Brain microvascular endothelial cell (primary cell): ENCODE measurements around the gene COL23A1.

Source experiments
- DNase-seq: peaks from one replicate; pipeline ENCODE4 v3.0.0-alpha.2; 2020
- H3K27ac ChIP-seq: fragments of 250-450 bp; sonication (Bioruptor Pico); 2 replicates; pipeline ENCODE4 v1.5.1; 2020; ENCODE audit warnings: mild to moderate bottlenecking, moderate library complexity
- H3K27me3 ChIP-seq: fragments of 250-450 bp; sonication (Bioruptor Pico); replicated peaks from 2 replicates; pipeline ENCODE4 v1.5.1; 2020; ENCODE audit warnings: mild to moderate bottlenecking
- H3K36me3 ChIP-seq: fragments of 250-450 bp; sonication (Bioruptor Pico); replicated peaks from 2 replicates; pipeline ENCODE4 v1.5.1; 2020; ENCODE audit warnings: mild to moderate bottlenecking
- H3K4me3 ChIP-seq: 2 replicates; pipeline ENCODE4 v1.5.1; 2011; ENCODE audit warnings: low read depth, mild to moderate bottlenecking, control low read depth, low read length, moderate library complexity
- in situ Hi-C: cut with HindIII; loops from 2 replicates; pipeline ENCODE4 v1.10.0; 2017; ENCODE audit warnings: low sequenced_read_pairs, low pct_ligation_motif_present
- TF ChIP-seq, protein P1 (sequence below): IDR thresholded peaks from 2 replicates; pipeline ENCODE4 v1.5.1; 2011; ENCODE audit warnings: low read depth, mild to moderate bottlenecking, moderate library complexity, low read length, control low read depth, inconsistent platforms; ENCODE audit errors: missing control alignments

Gene COL23A1

GRCh38 chr5:178384816-178385495 is 205.2 kb downstream of the COL23A1 start:
- no peak for DNase-seq
- H3K36me3 ChIP-seq = no peaks in the 10 kb centered on the region
- TF ChIP-seq, protein P1, sequence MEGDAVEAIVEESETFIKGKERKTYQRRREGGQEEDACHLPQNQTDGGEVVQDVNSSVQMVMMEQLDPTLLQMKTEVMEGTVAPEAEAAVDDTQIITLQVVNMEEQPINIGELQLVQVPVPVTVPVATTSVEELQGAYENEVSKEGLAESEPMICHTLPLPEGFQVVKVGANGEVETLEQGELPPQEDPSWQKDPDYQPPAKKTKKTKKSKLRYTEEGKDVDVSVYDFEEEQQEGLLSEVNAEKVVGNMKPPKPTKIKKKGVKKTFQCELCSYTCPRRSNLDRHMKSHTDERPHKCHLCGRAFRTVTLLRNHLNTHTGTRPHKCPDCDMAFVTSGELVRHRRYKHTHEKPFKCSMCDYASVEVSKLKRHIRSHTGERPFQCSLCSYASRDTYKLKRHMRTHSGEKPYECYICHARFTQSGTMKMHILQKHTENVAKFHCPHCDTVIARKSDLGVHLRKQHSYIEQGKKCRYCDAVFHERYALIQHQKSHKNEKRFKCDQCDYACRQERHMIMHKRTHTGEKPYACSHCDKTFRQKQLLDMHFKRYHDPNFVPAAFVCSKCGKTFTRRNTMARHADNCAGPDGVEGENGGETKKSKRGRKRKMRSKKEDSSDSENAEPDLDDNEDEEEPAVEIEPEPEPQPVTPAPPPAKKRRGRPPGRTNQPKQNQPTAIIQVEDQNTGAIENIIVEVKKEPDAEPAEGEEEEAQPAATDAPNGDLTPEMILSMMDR = no peak
- H3K4me3 ChIP-seq = no peak overlapping the region
- in situ Hi-C loops = no loop called here
- no peak overlapping the region for H3K27ac ChIP-seq
- peaks cover 1% of the 10 kb centered on the region for H3K27me3 ChIP-seq

DNA sequence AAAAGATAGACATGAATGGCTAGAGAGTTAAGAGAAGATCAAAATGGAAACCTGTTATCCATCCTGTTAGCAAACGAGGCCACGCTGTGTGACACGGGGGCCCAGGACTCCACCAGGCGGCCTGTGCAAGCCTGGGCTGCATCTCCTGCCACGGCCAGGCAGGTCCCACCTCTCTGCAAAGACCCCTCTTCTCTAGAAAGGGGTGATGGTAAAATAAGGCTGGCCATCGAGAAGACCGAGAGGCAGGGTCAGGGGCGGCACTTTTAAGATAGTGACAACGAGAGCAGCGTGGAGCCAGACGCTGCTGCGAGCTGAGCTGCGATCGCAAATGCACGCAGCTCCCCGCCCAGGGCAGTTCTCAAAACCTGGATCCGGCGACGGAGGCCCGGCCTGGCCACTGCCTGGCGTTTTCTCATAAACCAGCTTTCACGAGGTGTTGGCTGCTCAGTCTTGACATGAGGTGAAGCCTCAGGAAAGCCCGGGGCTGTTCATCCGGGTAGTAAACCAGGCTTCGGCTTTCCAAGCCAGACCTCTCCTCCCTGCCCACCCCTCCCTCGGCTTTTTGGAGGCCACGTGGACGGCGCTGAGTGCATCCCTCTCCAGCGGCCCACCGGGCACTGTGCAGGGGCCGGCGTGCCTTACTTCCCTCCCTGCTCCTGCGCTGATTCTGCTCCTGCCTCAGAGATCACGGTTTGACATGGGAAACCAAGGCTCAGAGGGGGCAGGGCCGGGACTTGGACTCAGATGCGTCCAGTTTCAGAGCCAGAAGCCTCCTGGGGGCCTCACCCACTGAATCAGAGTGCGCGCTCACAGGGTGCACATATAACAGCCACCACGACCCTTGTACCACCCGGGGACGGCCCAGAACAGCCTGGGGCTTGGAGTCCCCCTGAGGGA is 206.0 kb downstream of the COL23A1 start:
- TF ChIP-seq, protein P1 = no peak
- no peaks in the 10 kb centered on the region for H3K36me3 ChIP-seq
- H3K4me3 ChIP-seq = no peak overlapping the region
- in situ Hi-C loops = no loop called here
- peaks cover 1% of the 10 kb centered on the region for H3K27me3 ChIP-seq
- no peak overlapping the region for H3K27ac ChIP-seq
- DNase-seq = no peak

GRCh38 chr5:178383301-178383918 is 206.8 kb downstream of the COL23A1 start:
- in situ Hi-C loops = no loop called here
- no peak overlapping the region for H3K27ac ChIP-seq

GRCh38 chr5:178382754-178383164 is 207.4 kb downstream of the COL23A1 start:
- Histone ChIP-seq H3K36me3 (no peaks in the 10 kb centered on the region), H3K4me3 (no peak overlapping the region), H3K27me3 (peaks cover 1% of the 10 kb centered on the region), H3K27ac (no peak overlapping the region)
- in situ Hi-C loops = no loop called here
- TF ChIP-seq, protein P1 = no peak
- no peak for DNase-seq

More at GRCh38 chr5:178383301-178383918, 206.8 kb downstream of the COL23A1 start:
- Histone ChIP-seq H3K4me3 (no peak overlapping the region), H3K27me3 (peaks cover 1% of the 10 kb centered on the region), H3K36me3 (no peaks in the 10 kb centered on the region)
- TF ChIP-seq, protein P1 = no peak
- DNase-seq = no peak

DNA sequence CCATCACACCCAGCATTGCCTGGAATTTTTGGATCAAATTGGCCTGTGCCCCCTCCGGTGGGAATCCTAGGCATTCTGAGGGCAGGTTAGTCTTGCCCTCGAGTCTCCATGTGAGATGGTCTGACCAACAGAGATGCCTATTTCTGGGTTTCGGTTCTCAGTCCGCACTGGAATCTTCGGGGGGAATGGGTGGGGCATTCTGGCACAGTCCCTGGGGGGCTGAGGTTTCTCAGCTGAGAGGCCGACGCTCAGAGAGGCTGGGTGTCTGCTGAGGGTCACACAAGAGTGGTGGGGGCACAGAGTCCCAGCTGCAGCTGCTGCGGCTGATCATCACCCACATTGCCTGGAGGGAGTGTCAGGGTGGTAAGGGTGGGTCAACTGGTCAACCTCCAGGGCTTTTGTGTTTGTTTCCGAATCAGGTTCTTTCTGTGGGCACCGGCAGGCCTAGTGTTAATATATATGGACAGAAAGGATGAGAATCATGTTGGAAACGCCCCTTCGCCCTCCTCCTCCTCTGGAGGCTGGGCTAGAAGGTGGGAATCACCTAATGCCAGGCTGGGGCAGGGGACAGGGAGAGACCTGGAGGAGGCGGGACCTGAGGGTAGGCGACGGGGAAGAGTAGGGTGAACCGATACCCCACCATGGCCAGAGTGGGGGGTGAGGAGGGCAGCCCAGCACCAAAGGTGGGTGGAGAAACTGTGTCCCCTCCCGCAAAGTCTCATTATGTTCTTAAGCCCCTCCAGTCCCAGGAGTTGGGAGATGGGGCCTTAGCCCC is 208.1 kb downstream of the COL23A1 start:
- in situ Hi-C loops = no loop called here
- TF ChIP-seq, protein P1 = no peak
- DNase-seq = no peak
- H3K36me3 ChIP-seq = no peaks in the 10 kb centered on the region
- peaks cover 1% of the 10 kb centered on the region for H3K27me3 ChIP-seq
- no peak overlapping the region for H3K27ac ChIP-seq
- no peak overlapping the region for H3K4me3 ChIP-seq
